Duodenal mucosa (tissue), 2 donors: ENCODE measurements around the gene ANAPC2.

Source experiments
- H3K27ac ChIP-seq: one replicate; pipeline ENCODE4 v1.7.0; 2013; ENCODE audit warnings: low read depth, low read length
- H3K27me3 ChIP-seq, 2 donors: one replicate each; pipeline ENCODE4 v1.7.0; 2013; ENCODE audit warnings: low read length in 2 of 2, control low read depth in 1 of 2; ENCODE audit not compliant: insufficient read depth in 2 of 2, control insufficient read depth in 1 of 2
- H3K36me3 ChIP-seq, 2 donors: one replicate each; pipeline ENCODE4 v1.7.0; 2013; ENCODE audit warnings: low read length in 2 of 2, control low read depth in 1 of 2; ENCODE audit not compliant: insufficient read depth in 2 of 2, control insufficient read depth in 1 of 2
- H3K4me1 ChIP-seq, 2 donors: one replicate each; pipeline ENCODE4 v1.7.0; 2013; ENCODE audit warnings: low read length in 2 of 2, control low read depth in 1 of 2; ENCODE audit not compliant: insufficient read depth in 2 of 2, control insufficient read depth in 1 of 2
- H3K4me3 ChIP-seq, 2 donors: one replicate each; pipeline ENCODE4 v1.7.0; 2013; ENCODE audit warnings: low read length in 2 of 2, low read depth in 1 of 2
- H3K9ac ChIP-seq, 2 donors: one replicate each; pipeline ENCODE4 v1.7.0; 2013; ENCODE audit warnings: low read length in 2 of 2, low read depth in 1 of 2
- H3K9me3 ChIP-seq, 2 donors: one replicate each; pipeline ENCODE4 v1.7.0; 2013; ENCODE audit warnings: low read length in 2 of 2, control low read depth in 1 of 2; ENCODE audit not compliant: control insufficient read depth in 1 of 2

ANAPC2 gene

GRCh38 chr9:137150617-137151457, 37.5 kb downstream of the ANAPC2 start:
- H3K4me3 ChIP-seq: no peak overlapping the region
- H3K9ac ChIP-seq: no peak overlapping the region
- H3K4me1 ChIP-seq: peaks cover 3 to 6% of the 10 kb centered on the region in 2 donors
- H3K27ac ChIP-seq: no peak overlapping the region
- peaks cover under 1 to 6% of the 10 kb centered on the region in 2 donors for H3K27me3 ChIP-seq
- no peaks in the 10 kb centered on the region for H3K36me3 ChIP-seq
- H3K9me3 ChIP-seq: no peaks in the 10 kb centered on the region

GRCh38 chr9:137149942-137150616, 38.3 kb downstream of the ANAPC2 start:
- Histone ChIP-seq H3K36me3 (no peaks in the 10 kb centered on the region), H3K27me3 (peaks cover 0 to 6% of the 10 kb centered on the region in 2 donors), H3K4me3 (no peak overlapping the region), H3K4me1 (peaks cover 3 to 6% of the 10 kb centered on the region in 2 donors), H3K27ac (no peak overlapping the region), H3K9ac (no peak overlapping the region), H3K9me3 (no peaks in the 10 kb centered on the region)

GRCh38 chr9:137149363-137149762, 39.0 kb downstream of the ANAPC2 start:
- H3K9me3 ChIP-seq: no peaks in the 10 kb centered on the region
- H3K36me3 ChIP-seq: no peaks in the 10 kb centered on the region
- peaks cover 0 to 6% of the 10 kb centered on the region in 2 donors for H3K27me3 ChIP-seq
- H3K4me3 ChIP-seq: no peak overlapping the region
- no peak overlapping the region for H3K9ac ChIP-seq
- H3K27ac ChIP-seq: no peak overlapping the region
- H3K4me1 ChIP-seq: peaks cover 3 to 6% of the 10 kb centered on the region in 2 donors

- no peaks in the 10 kb centered on the region for H3K9me3 ChIP-seq
- H3K4me1 ChIP-seq: peaks cover 3 to 6% of the 10 kb centered on the region in 2 donors
- no peaks in the 10 kb centered on the region for H3K36me3 ChIP-seq
- no peak overlapping the region for H3K27ac ChIP-seq
- H3K4me3 ChIP-seq: no peak overlapping the region
- H3K27me3 ChIP-seq: peaks cover 4 to 9% of the 10 kb centered on the region in 2 donors
- no peak overlapping the region for H3K9ac ChIP-seq
Measured at GRCh38 chr9:137148661-137149060, 39.7 kb downstream of the ANAPC2 start.

- Histone ChIP-seq H3K9ac (no peak overlapping the region), H3K4me3 (no peak overlapping the region), H3K9me3 (no peaks in the 10 kb centered on the region), H3K27ac (no peak overlapping the region), H3K27me3 (peaks cover 4 to 13% of the 10 kb centered on the region in 2 donors), H3K36me3 (no peaks in the 10 kb centered on the region), H3K4me1 (peaks cover 3 to 6% of the 10 kb centered on the region in 2 donors)
Measured at GRCh38 chr9:137148242-137148641, 40.1 kb downstream of the ANAPC2 start.

GRCh38 chr9:137147793-137148160, 40.6 kb downstream of the ANAPC2 start:
- Histone ChIP-seq H3K4me3 (no peak overlapping the region), H3K36me3 (no peaks in the 10 kb centered on the region), H3K4me1 (peaks cover 3 to 6% of the 10 kb centered on the region in 2 donors), H3K9me3 (no peaks in the 10 kb centered on the region), H3K27me3 (peaks cover 4 to 15% of the 10 kb centered on the region in 2 donors), H3K9ac (no peak overlapping the region), H3K27ac (no peak overlapping the region)

- Histone ChIP-seq H3K4me1 (peaks cover 3 to 6% of the 10 kb centered on the region in 2 donors), H3K27ac (no peak overlapping the region), H3K36me3 (no peaks in the 10 kb centered on the region), H3K9ac (no peak overlapping the region), H3K9me3 (no peaks in the 10 kb centered on the region), H3K27me3 (peaks cover 6 to 20% of the 10 kb centered on the region in 2 donors), H3K4me3 (no peak overlapping the region)
Measured at GRCh38 chr9:137147091-137147792, 41.1 kb downstream of the ANAPC2 start.

- Histone ChIP-seq H3K9me3 (no peaks in the 10 kb centered on the region), H3K27me3 (peaks cover 13 to 26% of the 10 kb centered on the region in 2 donors), H3K4me3 (no peak overlapping the region), H3K9ac (no peak overlapping the region), H3K36me3 (no peaks in the 10 kb centered on the region), H3K4me1 (peaks cover 3 to 6% of the 10 kb centered on the region in 2 donors), H3K27ac (no peak overlapping the region)
Measured at GRCh38 chr9:137146527-137146918, 41.8 kb downstream of the ANAPC2 start.

DNA sequence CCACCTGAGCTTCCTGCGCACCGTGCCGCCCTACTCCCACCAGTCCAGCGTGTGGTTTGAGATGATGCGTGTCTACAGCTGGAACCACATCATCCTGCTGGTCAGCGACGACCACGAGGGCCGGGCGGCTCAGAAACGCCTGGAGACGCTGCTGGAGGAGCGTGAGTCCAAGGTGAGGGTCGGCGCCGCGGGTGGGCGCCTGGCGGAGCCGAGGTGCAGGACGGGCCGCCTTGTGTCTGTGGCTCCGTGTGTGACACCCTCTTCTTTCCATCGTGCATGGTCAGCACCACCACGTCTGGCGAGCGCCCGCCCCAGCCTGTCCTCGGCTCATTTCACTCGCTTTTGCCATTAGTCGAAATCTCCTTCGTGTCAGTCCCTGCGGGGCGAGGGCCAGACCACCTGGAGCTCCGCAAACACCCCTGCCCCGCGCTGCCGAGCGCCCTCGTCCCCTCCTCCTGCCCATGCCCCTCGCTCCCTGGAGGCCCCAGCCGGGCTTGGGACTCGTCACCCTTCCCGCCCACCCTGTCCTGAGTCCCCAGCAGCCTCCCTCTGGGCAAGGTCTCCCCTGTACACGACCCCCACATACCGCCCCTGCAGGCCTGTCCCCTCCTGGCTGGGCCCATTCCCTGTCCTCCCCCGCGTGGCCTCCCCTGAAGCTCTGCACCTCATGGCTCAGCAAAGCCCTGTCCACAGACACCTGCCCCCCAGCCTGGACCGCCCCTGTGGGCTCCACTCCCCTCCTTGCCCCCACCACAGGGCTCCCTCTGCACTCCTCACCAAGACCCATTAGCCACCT, 42.4 kb downstream of the ANAPC2 start:
- no peaks in the 10 kb centered on the region for H3K36me3 ChIP-seq
- no peak overlapping the region for H3K27ac ChIP-seq
- H3K4me1 ChIP-seq: peaks cover 3 to 6% of the 10 kb centered on the region in 2 donors
- peaks cover 19 to 28% of the 10 kb centered on the region in 2 donors for H3K27me3 ChIP-seq
- H3K9me3 ChIP-seq: no peaks in the 10 kb centered on the region
- no peak overlapping the region for H3K4me3 ChIP-seq
- no peak overlapping the region for H3K9ac ChIP-seq
